D721Med (cell line): ENCODE results near the gene NME3.

Experiments
- DNase-seq: peaks from one replicate; pipeline ENCODE4 v3.0.0; 2011; ENCODE audit warnings: low spot score; ENCODE audit not compliant: insufficient read length
- FAIRE-seq: peaks from 2 replicates; lab custom pipeline; 2011; peaks lifted over from hg19 to GRCh38; lab: Jason Lieb, UNC
- CTCF ChIP-seq: IDR thresholded peaks from 2 replicates; pipeline ENCODE4 v1.5.1; 2012; ENCODE audit warnings: mild to moderate bottlenecking, control low read depth; ENCODE audit not compliant: insufficient read depth; ENCODE audit errors: missing control alignments

NME3 gene

GRCh38 chr16:1762879-1763520 is 8.3 kb downstream of the NME3 start:
- FAIRE-seq (no peak), DNase-seq (no peak)
- TF ChIP-seq CTCF = no peak

- DNase-seq (no peak), FAIRE-seq (no peak)
- no peak for TF ChIP-seq CTCF
These were observed 9.0 kb downstream of the NME3 start for GRCh38 chr16:1762196-1762878.

DNA sequence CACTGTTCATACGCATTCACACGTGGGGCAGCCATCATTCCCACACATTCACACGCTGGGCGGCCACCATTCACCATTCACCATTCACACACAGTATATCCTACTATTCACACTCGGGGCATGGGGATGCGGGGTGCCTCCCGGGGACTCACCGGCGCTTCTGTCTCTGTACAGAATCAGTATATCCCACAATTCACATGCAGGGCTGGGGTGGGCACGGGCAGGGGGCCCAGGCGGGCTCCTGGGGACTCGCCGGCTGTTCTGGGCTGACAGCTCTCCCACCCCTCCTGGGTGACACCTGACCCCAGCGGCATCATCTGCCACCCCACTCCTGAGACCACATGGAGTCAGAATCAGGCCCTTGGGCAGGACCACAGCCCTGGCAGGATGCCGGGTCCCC is 9.6 kb downstream of the NME3 start:
- DNase-seq = no peak
- no peak for FAIRE-seq
- no peak for TF ChIP-seq CTCF

DNA sequence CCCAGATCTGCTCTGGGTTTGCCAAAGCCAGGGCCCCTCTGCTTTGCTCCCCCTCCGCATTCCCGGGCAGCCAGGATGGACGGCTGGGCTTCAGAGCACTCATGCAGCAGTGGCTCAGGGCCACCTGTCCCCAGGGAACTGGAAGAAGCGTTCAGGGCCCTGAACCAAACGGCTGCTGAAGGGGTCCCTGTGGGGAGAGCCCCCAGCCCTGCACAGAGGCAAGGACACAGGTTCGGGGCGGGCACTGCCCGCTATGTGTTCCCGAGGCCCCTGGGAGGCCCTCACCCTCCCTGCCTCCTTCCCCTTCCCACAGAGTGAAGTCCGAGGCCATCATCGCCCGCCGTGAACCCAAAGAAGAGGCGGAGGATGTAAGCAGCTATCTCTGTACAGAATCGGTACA is 10.4 kb downstream of the NME3 start:
- TF ChIP-seq CTCF = no peak
- no peak for FAIRE-seq
- no peak for DNase-seq

DNA sequence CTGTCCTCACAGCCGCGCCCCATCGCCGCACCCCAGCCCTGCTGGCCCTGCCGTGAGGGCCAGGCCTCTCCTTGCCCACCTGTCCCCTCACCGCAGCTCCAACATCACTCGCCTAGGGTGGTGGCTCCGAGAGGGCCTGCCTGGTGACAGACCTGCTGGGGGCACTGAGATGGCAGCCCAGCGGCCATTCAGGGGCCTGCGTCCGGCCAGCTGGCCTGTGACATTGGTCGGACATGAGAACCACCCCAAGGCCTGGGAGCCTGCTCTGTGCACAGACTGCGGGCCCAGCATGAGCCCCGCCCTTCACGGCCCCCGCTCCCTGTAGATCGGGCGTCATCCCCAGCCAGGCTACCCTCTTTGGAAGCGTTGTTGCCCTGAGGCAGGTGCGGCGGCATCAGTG is 11.8 kb downstream of the NME3 start:
- no peak for FAIRE-seq
- TF ChIP-seq CTCF = no peak
- no peak for DNase-seq

DNA sequence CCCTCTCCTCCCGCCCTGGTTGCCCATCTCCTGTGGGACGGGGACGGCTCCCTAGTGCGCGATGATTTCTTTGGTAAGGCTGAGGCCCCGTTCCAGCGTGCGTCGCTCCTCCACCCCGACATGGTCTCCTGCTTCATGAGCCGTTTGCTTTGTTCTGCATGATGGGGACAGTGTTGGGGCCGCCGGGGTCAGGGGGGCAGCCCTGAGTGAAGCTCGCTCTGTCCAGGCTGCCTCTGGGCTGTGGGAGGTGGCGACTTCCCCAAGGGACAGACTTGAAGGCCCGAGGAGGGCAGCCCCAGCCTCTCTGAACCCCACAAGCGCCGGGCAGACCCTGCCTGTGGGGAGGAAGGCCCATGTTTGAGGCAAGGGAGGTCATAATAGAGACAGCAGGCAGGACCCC is 12.4 kb downstream of the NME3 start:
- no peak for TF ChIP-seq CTCF
- FAIRE-seq (no peak), DNase-seq (no peak)

DNA sequence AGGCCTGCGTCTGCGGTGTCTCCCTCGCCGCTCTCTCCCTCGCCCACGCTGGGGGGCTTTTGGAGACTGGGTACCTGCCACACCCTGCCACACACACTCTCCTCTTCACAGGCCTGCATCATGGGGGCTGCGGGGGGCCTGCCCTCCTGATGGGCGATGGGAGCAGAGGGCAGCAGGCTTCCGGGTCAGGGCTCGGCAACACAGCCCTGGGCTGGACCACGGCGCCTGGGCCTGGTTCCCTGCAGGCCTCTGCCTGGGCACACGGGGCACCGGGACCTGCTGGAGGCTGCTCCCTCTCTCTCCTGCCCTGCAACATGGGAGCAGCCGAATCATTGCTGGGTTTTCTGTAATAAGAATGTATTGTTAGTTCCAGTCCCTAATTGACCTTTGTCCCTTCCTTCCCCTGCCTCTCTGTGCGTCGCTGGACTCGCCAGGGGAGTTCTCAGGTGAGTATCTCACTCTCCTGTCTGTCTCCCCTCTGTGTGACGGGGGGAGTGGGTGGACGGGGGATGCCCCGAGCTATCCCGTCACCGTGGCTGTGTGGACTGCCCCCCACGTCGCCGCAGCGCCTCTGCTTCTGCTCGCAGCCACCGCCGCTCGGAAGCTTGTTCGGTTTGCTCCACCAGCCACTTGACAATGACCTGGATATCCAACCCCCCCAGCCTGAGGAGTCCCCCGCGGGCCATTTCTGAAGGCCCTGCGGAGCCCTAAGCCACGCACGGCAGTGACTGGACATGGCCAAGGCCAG is 13.5 kb downstream of the NME3 start:
- TF ChIP-seq CTCF = no peak
- FAIRE-seq (no peak), DNase-seq (no peak)
